ENCODE results near the gene ATAD3A.
"Not testable (repeated sequence)": the region's sequence is repeated elsewhere in the genome, so short reads cannot be mapped to it uniquely, and the experiment has no call there.

The ATAD3A gene

DNA sequence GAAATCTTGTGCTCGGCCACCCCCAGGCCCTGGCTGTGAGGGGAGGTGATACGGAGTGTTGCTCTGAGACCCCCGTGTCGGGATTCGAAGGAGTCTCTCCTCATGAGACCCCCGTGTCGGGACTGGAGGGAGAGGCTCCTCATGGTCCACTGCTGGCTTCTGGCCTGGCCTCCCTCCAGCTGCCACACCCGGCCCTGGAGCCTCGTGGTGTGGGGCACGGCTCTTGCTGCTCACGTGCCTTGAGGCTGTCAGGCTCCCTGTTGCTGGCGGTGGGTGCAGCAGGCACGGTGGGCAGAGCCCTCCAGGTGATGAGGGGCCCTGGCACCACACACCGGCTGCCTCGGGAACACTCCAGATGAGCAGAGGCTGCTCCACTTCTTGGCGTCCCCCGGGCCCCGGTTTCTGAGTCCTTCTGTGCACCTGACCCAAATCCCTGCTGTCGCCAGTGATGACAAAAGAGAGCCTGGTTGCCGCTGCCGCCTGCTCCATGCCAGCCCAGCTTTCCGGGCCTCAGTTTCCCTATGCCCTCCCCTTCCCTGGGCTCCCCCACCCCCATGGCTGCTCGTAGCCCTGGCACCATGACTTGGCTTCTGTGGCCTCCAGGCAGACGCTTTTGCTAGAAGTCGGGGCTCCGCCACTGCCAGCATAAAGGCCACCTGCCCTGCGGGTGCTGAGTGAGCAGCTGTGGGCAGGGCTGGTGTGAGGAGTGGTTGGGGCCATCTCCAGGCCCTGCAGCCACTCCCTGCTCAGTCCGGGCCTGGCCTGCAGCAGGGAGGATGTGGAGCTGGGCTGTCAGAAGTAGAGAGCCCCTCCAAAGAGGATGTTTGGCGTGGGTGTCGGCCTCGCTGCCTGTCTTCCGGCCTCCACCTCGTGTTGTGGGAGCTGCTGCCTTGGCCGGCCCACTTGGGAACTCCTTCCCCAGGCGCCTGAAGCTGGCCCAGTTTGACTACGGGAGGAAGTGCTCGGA, 16.6 kb downstream of the ATAD3A start:
- DNase-seq = no peak
- TF ChIP-seq GATA1 (IDR thresholded peaks at IDR 0.05; ENCODE audit: low read depth, low read length) (no peak), POLR2A (IDR thresholded peaks at IDR 0.05; ENCODE audit: low read length) (no peak)

DNA sequence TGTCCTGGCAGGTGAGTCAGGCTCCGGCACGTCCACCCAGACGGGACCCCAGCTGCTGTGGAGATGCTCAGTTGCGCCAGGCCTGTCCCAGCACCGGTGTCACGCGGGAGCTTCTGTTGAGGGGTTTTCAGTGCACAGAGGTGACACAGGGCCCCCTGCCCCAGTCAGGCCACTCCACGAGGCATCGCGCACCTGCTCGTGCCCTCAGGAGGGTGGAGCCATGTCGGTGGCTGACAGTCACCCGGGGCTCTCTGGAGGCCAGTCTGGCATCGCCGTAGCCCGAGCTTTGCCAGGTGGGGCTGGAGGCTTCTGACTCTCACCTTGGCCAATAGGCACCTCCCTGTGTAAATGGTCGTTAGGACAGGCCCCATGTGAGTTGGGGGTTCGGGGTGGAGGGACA, 17.4 kb downstream of the ATAD3A start:
- TF ChIP-seq POLR2A (IDR thresholded peaks at IDR 0.05; ENCODE audit: low read length) (no peak), GATA1 (IDR thresholded peaks at IDR 0.05; ENCODE audit: low read depth, low read length) (no peak)
- DNase-seq = no peak

DNA sequence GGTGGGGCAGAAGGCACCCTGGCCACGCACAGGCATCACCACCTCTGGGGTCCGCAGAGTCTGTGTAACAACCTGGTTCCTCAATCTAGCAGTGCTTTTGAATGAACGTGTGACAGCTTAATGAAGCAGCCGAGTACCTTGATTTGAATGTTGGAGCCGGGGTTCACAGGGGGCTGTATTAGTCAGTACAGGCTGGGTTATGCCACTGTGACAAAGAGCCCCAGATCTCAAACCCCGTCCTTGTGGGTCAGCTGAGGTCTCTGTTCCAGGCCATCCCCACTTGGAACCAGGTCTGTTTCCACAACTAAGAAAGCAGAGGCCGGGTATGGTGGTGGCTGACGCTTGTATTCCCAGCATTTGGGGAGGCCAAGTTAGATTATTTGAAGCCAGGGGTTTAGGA, 18.0 kb downstream of the ATAD3A start:
- no peak for DNase-seq
- TF ChIP-seq GATA1 (IDR thresholded peaks at IDR 0.05; ENCODE audit: low read depth, low read length) = no peak
- no peak for TF ChIP-seq POLR2A (IDR thresholded peaks at IDR 0.05; ENCODE audit: low read length)

DNA sequence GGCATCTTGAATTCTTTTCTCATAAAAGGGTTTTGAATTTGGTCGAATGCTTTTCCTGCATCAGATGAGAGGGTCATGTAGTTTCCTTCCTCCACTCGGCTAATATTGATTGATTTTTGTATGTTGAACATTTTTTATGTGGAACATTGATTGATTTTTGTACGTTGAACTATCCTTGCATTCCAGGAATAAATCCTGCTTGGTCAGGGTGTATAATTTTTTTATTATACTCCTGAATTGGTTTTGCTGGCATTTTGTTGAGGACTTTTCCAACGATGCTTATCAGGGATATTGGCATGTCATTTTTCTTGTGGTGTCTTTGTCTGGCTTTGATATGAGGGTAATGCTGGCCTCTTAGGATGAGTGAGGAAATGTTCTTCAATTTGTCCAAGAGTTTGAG, 20.0 kb downstream of the ATAD3A start:
- DNase-seq = no peak
- TF ChIP-seq GATA1 (IDR thresholded peaks at IDR 0.05; ENCODE audit: low read depth, low read length) (no peak), POLR2A (IDR thresholded peaks at IDR 0.05; ENCODE audit: low read length) (no peak)

DNA sequence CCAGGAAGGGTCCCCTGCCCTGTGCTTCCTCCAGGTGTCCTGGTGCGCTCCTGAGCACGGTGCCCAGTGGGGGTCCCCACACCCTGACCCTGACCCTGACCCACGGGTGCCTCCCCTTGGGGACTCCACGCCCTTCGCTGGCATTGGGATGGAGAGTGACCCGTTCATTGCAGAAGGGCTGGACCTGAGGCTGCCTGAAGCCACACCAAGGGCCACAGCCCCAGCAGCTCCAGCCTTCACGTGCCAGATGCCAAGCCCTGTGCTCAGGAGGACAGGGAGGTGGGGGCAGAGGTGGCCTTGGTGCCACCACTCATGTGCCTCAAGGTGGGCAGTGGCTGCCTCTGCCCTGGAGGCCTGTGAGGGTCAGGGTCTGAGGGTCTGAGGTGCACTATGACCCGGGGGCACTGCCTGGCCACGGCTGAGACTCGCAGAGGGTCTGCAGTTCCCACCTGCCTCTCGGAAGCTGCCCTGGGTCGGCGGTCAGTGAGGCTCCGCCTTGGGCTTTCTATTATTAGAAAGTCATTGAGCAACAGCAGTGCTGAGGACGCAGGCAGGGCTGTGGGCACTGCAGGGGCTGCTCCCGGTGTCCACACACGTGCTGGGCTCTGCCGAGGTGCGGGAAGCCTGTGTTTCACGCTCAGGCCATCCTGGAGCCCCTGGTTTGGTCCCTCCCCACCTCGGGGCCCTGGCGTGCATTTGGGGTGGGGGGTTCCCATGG, 21.4 kb downstream of the ATAD3A start:
- DNase-seq = not testable (repeated sequence)

GRCh38 chr1:1533894-1534291, 21.9 kb downstream of the ATAD3A start:
- DNase-seq = not testable (repeated sequence)

DNA sequence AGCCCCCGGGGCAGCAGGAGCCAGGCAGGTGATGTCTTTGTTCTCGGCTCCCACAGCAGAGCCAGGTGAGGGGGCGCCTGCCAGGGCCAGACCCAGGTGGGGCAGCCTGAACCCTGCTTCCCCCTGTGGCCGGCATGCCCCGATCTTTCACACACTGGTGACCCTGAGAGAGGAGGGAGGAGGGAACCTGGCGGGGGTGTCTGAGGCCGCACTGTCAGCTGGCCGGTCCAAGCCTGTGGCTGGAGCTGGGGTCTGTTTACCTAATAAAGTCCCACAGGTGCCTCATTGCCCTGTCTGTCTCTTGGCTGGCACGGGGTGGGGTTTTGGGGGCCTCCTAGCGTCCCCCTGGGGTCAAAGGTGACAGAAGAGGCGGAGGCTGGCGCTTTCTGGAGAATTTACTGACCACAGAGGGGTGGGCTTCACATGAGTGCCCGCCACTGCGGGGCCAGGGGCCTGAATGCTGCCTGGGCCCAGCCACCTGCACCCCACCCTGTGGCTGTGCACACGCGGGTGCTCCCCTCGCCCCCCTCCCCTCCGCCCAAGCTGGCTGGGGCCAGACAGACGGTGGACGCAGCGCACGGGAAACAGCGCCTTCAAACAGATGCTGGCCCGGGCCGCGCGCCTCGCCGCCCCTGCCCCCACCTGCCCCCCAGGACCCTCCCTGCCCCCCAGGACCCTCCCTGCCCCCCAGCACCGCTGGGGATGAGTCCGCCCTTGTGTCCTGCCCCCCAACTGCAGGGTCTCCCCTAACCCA, 22.6 kb downstream of the ATAD3A start:
- DNase-seq = no peak
- TF ChIP-seq POLR2A (IDR thresholded peaks at IDR 0.05; ENCODE audit: low read length) (no peak), GATA1 (IDR thresholded peaks at IDR 0.05; ENCODE audit: low read depth, low read length) (no peak)

GRCh38 chr1:1535201-1536018, 23.4 kb downstream of the ATAD3A start:
- DNase-seq = no peak
- TF ChIP-seq POLR2A (IDR thresholded peaks at IDR 0.05; ENCODE audit: low read length) = no peak
- no peak for TF ChIP-seq GATA1 (IDR thresholded peaks at IDR 0.05; ENCODE audit: low read depth, low read length)

DNA sequence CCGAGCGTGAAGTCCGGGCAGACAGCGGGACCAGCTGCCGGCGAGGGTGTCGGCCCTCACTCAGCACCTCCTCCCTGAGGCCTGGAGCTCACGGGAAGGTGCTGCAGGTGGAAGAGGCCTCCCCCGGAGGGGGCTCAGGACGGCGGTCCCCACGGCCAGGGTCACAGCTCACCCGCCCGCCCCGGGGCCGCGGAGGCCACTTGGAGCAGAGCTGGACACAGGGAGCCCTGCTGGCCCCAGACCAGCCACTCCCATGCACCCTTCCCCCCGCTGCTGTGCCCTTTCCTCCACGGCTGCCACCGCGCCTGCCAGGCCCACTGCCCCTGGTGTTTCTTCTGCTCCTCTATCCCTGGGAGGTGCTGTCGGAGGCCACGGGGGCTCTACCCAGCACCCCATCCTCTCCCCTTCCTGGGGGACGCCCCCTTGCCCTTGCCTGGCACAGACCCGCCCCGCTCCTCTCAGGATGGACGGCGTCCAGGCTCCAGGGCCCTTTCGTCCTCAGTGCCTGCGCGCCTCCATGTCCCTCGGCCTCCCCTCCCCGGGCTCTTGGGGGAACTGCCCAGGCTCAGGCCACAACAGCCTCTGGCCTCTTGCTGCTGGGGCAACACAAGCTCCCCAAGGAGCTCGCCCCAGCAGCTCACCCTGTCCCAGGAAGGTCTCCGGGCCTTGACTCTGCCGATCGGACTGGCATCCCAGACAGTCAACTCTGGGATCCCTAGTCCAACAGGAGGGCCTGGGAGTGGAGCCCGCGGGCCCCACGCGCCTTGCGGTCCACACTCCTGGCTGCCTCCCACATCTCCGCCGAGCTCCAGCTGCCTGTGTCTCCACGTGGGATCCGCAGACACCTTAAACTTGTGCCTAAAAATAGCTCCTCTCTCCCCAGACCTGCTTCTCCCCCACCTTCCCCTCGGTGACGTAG, 24.3 kb downstream of the ATAD3A start:
- no peak for TF ChIP-seq GATA1 (IDR thresholded peaks at IDR 0.05; ENCODE audit: low read depth, low read length)
- no peak for TF ChIP-seq POLR2A (IDR thresholded peaks at IDR 0.05; ENCODE audit: low read length)
- no peak for DNase-seq

GRCh38 chr1:1536938-1537546, 25.1 kb downstream of the ATAD3A start:
- no peak for DNase-seq
- TF ChIP-seq POLR2A (IDR thresholded peaks at IDR 0.05; ENCODE audit: low read length) (no peak), GATA1 (IDR thresholded peaks at IDR 0.05; ENCODE audit: low read depth, low read length) (no peak)

GRCh38 chr1:1537626-1538250, 25.8 kb downstream of the ATAD3A start:
- no peak for DNase-seq
- TF ChIP-seq POLR2A (IDR thresholded peaks at IDR 0.05; ENCODE audit: low read length) (no peak), GATA1 (IDR thresholded peaks at IDR 0.05; ENCODE audit: low read depth, low read length) (no peak)

- TF ChIP-seq GATA1 (IDR thresholded peaks at IDR 0.05; ENCODE audit: low read depth, low read length) (no peak), POLR2A (IDR thresholded peaks at IDR 0.05; ENCODE audit: low read length) (no peak)
- no peak for DNase-seq
These were observed 26.4 kb downstream of the ATAD3A start for GRCh38 chr1:1538334-1538733.

All from erythroblast (primary cell).